ENCODE data around the gene OSBPL2. TPM values are rescaled to one million over a fixed set of nuclear protein-coding genes. Genes with fewer than 3 reads are reported as not detected.

OSBPL2 gene
- total RNA-seq, 3 donors from 2014 or later (not counting 1 experiment from before 2014, with no cell fraction given): 77.9 to 112 (median 104) TPM

- H3K4me1 ChIP-seq (ENCODE audit: control insufficient read depth, insufficient read depth, low read length): no peaks in the 10 kb centered on the region
- no peak overlapping the region for H3K4me3 Mint-ChIP-seq
- no peak overlapping the region for H3K4me3 ChIP-seq (ENCODE audit: low read length)
- H3K27ac ChIP-seq (ENCODE audit: low read length): no peak overlapping the region
- intact Hi-C loops (cut with micrococcal nuclease): no loop called here
- WGBS (ENCODE audit: insufficient coverage): 91% methylated on average over 22 of the region's 22 CpGs
- no peaks in the 10 kb centered on the region for H3K9me3 ChIP-seq (ENCODE audit: control insufficient read depth, insufficient read depth, low read length)
- ATAC-seq (no peak), DNase-seq (no peak)
- no peaks in the 10 kb centered on the region for H3K36me3 Mint-ChIP-seq
- no peak for TF ChIP-seq CTCF (IDR thresholded peaks at IDR 0.05)
- no peaks in the 10 kb centered on the region for H3K27me3 ChIP-seq (ENCODE audit: control insufficient read depth, insufficient read depth, low read length)
- H3K36me3 ChIP-seq (ENCODE audit: control insufficient read depth, insufficient read depth, low read length): peaks cover 24% of the 10 kb centered on the region
- H3K4me1 Mint-ChIP-seq: no peaks in the 10 kb centered on the region
- H3K27ac Mint-ChIP-seq: no peak overlapping the region
- no peaks in the 10 kb centered on the region for H3K9me3 Mint-ChIP-seq
- H3K27me3 Mint-ChIP-seq (ENCODE audit: low read depth in 2 of 2): no peaks in the 10 kb centered on the region
These were observed 34.8 kb upstream of the OSBPL2 start for GRCh38 chr20:62203378-62204030.

GRCh38 chr20:62205618-62206387 is 32.5 kb upstream of the OSBPL2 start:
- no peak overlapping the region for H3K27ac Mint-ChIP-seq
- no peak for TF ChIP-seq CTCF (IDR thresholded peaks at IDR 0.05)
- no peak for ATAC-seq
- no peaks in the 10 kb centered on the region for H3K27me3 Mint-ChIP-seq (ENCODE audit: low read depth in 2 of 2)
- intact Hi-C loops (cut with micrococcal nuclease): no loop called here
- Histone ChIP-seq H3K9me3 (ENCODE audit: control insufficient read depth, insufficient read depth, low read length) (no peaks in the 10 kb centered on the region), H3K27me3 (ENCODE audit: control insufficient read depth, insufficient read depth, low read length) (peaks cover 6% of the 10 kb centered on the region), H3K36me3 (ENCODE audit: control insufficient read depth, insufficient read depth, low read length) (peaks cover 8% of the 10 kb centered on the region), H3K27ac (ENCODE audit: low read length) (no peak overlapping the region), H3K4me3 (ENCODE audit: low read length) (no peak overlapping the region), H3K4me1 (ENCODE audit: control insufficient read depth, insufficient read depth, low read length) (no peaks in the 10 kb centered on the region)
- no peaks in the 10 kb centered on the region for H3K36me3 Mint-ChIP-seq
- no peak for DNase-seq
- 95% methylated on average over 38 of the region's 38 CpGs for WGBS (ENCODE audit: insufficient coverage)
- H3K4me1 Mint-ChIP-seq: no peaks in the 10 kb centered on the region
- H3K9me3 Mint-ChIP-seq: no peaks in the 10 kb centered on the region
- H3K4me3 Mint-ChIP-seq: no peak overlapping the region

- Mint-ChIP-seq H3K27ac (no peak overlapping the region), H3K4me3 (no peak overlapping the region), H3K27me3 (ENCODE audit: low read depth in 2 of 2) (no peaks in the 10 kb centered on the region), H3K9me3 (no peaks in the 10 kb centered on the region), H3K36me3 (no peaks in the 10 kb centered on the region), H3K4me1 (no peaks in the 10 kb centered on the region)
- TF ChIP-seq CTCF (IDR thresholded peaks at IDR 0.05): no peak
- Histone ChIP-seq H3K9me3 (ENCODE audit: control insufficient read depth, insufficient read depth, low read length) (no peaks in the 10 kb centered on the region), H3K4me3 (ENCODE audit: low read length) (no peak overlapping the region), H3K36me3 (ENCODE audit: control insufficient read depth, insufficient read depth, low read length) (peaks cover 3% of the 10 kb centered on the region), H3K4me1 (ENCODE audit: control insufficient read depth, insufficient read depth, low read length) (no peaks in the 10 kb centered on the region), H3K27ac (ENCODE audit: low read length) (no peak overlapping the region), H3K27me3 (ENCODE audit: control insufficient read depth, insufficient read depth, low read length) (peaks cover 6% of the 10 kb centered on the region)
- DNase-seq (no peak), ATAC-seq (no peak)
- intact Hi-C loops (cut with micrococcal nuclease): no loop called here
- WGBS (ENCODE audit: insufficient coverage): 92% methylated on average over 17 of the region's 17 CpGs
These were observed 31.9 kb upstream of the OSBPL2 start for GRCh38 chr20:62206388-62206775.
